Neural progenitor cell (in vitro differentiated cells): ENCODE data around the gene CHRNG.

ENCODE experiments used
- EZH2 ChIP-seq: fragments of 200-600 bp; sonication (generic); IDR thresholded peaks from 2 replicates; pipeline ENCODE4 v1.6.1; 2017; ENCODE audit warnings: antibody characterized with exemption, mild to moderate bottlenecking, moderate library complexity
- EZH2phosphoT487 ChIP-seq: fragments of 200-600 bp; sonication (generic); IDR thresholded peaks from 2 replicates; pipeline ENCODE4 v1.6.1; 2017; ENCODE audit warnings: antibody characterized with exemption

- no peak for TF ChIP-seq EZH2phosphoT487
- TF ChIP-seq EZH2, result no peak
These were observed 4.0 kb downstream of the CHRNG start for GRCh38 chr2:232543491-232543890.
